K562 (cell line): ENCODE data around the gene HS3ST3B1.

Experiments used
- ARID4B ChIP-seq: sonication (generic); formaldehyde crosslinking; IDR thresholded peaks from 2 replicates; pipeline ENCODE4 v1.8.0; 2022; ENCODE audit warnings: mild to moderate bottlenecking, missing genetic modification reagents
- TGIF2 ChIP-seq: sonication (generic); formaldehyde crosslinking; IDR thresholded peaks from 2 replicates; pipeline ENCODE4 v1.8.1; 2022; ENCODE audit warnings: mild to moderate bottlenecking, missing genetic modification reagents, moderate library complexity

- TF ChIP-seq ARID4B (CRISPR knock-in tag) (no peak), TGIF2 (CRISPR knock-in tag) (no peak)
These were observed 58.5 kb downstream of the HS3ST3B1 start for GRCh38 chr17:14359163-14360020.
